GM21717 (cell line): ENCODE measurements around the gene BCL2.
A peak's percentile ranks its signal among the peaks of the same experiment; 100 is the strongest.

Experiments
- ATAC-seq: cut with Tn5 transposase; IDR thresholded peaks from one replicate; pipeline ENCODE4 v1.9.1; 2021; ENCODE audit warnings: mild to moderate bottlenecking, moderate library complexity; ENCODE audit not compliant: unreplicated experiment

The BCL2 gene

DNA sequence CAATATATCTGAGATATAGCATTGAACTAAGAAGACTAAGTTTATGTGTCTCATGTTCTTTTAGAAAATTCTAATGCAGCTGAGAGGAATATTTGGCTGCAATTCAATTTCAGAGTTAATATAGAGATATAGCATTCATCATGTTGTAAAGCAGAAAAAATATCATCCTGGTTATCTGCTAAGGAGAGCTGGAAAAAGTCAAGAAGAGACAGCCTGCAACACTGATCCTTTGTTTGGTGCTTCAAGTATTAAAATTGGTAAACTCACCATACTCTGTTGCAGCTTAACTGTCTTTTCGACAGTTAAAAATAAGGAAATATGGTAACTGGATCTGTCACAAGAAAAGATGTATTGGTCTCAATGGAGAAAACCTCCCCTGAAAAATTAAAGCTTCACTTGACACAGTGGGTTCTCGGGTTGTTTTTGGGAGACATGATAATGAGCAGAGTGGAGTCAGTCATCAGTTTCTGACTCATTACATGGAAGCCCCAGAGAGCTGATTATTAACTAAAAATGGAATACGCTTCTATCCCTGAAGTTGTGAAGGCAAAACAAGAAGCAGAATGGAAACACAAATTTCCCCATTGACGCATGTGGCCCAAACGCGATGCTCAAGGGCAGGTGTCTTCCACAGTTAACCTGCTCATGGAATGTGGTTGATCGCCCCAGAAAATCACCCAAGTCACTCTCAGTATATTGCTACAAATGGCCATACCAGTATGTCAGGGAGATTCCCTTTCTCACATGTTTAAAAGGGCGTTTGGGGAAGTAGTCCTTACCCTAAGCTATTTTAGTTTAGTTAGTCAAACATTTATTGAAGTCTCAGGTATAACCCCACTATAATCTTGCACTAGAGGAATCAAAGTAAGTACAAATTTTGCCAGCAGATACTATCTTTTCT is 8.2 kb downstream of the BCL2 start:
- ATAC-seq: peak; percentile 69

DNA sequence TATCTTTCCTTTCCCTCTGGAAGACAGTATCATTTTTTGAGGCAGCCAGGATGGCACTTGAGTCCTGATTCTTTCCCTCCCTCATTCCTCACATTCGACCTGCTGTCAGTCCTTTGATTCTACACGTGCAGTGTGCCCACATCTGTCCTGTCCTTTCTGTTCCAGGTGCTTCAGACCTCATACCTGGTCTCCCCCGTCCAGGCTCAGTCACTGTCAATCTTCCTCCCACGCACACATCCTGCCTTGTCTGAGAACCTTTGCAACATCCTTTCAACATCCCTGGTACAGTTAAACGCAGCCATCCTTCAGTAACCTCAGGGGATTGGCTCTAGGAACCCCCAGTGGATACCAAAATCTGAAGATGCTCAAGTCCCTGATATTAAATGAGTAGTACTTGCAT is 10.1 kb downstream of the BCL2 start:
- no peak for ATAC-seq

DNA sequence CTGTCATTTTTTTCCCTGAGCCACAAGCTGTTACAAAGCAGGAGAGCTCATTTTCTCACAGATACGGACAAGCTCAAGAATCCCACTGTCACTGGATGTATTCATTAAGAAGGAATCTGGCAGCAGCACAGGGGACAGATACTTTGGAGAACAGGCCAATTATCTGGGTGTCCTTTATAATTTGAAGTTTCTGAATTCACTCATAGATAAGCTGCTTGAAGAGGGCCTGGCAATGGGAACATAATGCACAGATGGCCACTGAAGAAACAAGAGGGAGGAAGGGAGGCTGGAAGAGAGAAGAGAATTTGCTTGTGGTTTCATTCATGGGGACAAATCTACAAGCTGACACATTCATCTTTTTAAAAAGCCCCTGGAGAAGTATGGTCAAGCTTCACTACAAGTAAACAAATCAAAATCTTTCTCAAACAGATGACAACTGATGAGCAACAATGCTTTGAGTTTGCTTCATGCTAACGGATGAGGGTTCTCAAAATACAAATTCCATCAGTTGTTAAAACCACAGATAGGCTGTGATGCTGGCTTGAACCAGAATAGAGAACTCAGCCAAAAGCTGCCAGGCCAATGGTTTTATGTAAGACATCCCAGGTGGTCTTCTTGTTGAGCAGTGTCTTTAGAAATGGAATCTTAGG is 11.9 kb downstream of the BCL2 start:
- no peak for ATAC-seq

DNA sequence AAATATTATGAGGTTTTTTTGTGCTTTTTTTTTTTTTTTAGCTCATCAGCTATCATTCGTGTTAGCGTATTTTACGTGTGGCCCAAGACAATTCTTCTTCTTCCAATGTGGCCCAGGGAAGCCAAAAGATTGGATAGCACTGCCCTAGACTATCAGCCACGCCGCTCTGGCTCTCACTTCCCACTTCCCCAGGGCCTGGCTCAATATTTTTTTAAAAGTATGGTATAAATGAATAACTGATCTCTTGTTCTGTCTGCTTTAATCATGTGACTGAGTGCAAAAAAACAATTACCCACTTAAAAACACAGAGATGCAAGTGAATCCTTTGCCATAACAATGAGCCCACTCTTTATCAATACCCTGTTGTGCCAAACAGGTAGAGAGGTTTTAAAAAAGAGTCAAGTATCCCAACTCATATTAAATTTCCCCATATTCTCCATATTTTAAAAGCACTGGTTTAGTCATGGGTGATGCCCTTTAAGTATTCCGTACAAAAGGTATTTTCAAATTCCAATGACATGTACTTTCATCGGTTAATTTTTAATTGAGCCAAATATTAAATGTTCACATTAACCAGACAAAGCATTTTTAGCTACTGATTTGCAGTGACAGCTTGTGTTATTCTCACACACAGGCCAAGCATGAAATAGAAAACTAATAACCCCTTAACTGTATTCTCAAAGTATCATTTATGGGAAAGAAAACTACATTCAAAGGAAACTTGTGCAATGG is 12.6 kb downstream of the BCL2 start:
- ATAC-seq: no peak

DNA sequence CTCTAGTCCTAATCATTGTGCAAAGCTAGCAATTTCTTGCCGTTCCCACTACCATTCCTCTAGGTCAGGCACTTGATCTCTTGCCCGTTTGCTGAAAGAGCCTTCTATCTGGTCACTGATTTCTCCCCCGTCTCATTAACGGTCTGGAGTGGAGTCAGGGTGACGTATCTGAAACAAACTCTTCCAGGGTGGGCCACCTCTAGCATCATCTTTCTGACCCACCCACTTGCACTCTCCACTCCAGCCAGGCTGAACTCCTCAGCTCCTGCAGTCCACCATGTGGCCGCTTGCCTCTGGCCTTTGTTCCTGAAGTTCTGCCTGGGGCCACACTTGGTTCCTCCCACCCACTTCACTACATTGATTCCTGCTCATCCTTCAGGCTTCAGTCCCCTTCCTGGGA is 13.3 kb downstream of the BCL2 start:
- ATAC-seq: no peak

DNA sequence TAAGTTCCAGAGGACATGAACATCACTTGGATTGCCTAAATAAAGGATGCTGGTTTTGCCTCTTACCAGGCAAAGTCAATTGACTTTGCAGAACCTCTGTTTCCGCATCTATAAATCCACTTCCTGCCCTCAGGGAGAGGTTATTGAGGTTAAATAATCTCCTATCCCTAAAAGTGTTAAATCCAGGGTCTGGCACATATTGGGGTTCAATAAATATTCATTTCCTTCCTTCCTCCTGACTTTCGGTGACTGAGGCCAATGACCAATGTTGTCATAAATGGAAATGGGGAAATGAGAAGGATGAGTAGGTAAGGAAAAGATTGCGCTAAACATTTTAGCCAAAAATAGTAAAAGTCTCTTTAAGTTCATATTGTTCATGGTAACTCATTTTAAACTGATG is 16.0 kb downstream of the BCL2 start:
- no peak for ATAC-seq

DNA sequence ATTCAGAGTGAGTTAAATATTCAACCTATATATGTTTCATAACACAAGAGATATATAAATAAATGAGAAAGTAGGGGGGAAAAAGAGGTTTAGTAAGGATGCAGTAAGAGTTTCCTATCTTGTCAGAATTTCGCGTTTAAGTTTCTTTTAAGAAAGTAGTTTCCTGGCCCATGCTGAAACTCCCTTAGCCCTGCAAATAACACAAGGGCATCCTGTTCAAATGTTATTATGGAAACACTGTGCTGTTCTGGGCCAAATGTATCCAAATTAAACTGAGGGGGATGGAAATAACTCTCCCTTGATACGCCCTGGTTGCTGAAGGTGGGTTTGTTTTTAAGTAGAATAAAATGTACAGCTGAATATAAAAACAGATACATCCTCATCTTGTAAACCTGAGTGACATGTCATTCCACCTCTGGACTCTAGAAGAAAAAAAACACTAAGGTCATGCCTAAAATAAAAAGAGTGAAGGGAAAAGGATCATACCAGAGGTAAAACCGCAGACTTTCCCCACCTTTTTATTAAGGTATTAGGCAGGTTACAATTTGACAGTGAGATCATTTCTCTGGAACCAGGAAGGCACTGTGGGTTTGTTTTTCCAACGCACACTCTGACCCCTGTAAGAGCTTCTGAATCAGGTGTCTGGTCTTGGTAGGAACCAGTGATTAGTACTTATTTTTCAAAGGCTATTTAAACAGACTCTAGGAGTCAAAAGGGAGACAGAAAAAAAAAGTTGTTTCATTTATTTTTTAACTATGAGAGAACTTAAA is 16.7 kb downstream of the BCL2 start:
- ATAC-seq: no peak

DNA sequence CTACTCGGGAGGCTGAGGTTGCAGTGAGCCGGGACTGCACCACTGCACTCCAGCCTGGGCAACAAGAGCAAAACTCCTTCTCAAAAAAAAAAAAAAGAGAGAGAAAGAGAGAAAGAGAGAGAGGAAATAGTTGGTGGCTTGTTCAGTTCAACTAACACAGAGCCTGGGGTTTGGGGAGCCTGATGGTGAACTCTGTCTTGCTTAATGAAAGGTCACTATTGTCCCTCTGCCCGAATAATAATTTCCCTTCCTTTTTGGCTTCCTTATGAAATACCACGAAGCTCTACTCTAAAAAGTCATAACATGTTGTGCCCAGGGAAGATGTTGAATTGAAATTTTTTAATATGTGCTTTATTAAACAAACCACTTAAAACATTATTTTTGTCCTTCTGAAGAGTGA is 17.3 kb downstream of the BCL2 start:
- ATAC-seq: no peak

DNA sequence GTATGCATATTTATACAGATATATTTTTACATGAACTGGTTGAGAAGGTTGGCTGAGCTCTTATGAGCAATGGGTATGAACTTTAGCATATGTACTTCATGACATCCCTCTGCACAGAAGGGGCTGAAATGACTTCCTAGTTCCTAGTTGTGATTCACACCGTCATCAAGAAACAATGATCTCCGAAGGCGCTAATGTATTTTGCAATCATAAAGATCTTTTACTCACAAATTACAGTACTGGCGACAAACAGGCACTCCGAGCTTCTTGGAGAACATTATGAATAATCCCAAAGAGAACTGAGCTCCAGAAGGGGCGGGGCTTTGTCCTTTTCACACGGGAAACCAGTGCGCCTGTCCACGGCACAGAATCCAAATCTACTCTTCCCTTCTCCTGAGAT is 18.1 kb downstream of the BCL2 start:
- no peak for ATAC-seq

DNA sequence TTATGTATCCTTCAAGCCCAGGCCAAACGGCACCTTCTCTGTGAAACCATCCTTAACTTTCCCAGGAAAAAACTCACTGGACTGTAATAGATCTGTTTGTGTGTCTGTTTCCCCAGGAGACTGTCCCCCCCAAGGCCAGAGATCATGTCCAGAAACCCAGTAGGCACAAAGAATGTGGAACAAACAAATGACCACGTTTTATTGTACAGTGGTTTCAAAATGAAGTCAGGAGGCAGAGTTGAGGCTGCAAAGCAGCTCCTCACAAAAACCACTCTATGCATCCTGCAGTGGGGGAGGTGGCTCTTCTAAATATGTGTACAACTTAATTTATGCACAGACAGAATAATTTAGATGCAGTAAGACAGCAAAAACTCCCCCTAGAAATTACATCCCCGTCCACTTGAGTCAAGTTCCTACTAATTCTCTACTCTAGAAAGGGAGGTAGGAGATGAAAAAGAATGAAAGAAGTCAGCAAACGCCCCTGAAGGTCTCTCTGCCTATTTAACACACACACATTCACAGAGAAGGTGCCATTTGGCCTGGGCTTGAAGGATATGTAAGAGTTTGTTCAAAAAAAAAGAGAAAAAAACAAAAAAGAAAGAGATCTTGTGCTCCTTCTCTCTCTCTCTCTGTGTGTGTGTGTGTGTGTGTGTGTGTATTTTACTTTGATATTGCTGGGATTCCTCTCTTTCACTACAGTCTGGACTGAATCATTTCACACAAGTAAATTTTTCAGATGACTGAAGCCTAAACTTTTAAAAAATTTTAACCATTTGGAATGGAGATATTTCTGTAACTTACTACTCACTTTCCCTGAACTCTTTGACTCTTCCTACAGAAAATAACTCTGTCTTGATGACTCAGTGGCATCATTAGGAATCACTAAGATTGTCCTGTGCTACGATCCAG is 19.5 kb downstream of the BCL2 start:
- peak; percentile 57 for ATAC-seq

DNA sequence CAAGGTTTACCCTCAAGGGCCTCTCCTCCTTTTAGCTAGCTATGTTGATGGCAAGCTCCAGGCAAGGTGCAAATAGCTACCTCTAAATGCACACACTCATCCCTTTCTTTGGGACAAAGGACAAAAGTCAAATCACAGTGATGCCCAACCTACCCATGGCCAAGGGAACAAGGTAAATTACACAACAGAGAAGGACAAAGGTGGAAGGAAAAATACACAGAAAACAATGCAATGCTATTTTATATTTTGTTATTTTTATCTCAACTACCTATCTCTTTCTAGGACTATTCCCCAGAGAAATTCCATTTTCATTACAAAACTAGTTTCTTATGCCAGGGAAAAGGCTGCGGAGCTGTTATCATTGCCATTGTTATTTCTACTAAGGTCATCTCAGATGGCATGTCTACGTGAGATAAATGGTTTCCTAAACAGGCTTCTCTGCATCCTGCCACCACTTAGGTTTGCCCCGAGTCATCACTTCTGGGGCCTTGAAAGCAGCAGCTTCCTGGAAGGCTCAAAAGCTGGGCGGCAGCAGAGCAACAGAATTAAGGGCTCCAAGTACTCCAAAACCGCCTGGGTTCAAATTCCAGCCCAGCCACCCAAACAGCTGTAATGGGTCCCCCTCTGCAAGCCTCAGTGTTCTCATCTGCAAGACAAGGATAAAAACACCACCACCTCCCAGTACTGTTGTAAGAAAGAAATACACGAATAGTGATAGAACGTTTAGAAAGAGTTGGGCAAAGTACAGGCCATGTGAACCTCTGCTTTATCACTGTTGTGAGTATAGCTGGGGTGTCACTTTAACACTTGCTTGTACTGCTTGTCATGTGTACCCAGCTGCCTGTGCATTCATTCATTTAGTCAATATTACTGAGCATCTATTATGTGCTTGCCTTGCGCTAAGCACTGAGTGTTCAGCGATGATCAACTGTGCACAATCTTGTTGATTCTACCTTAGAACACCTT is 20.9 kb downstream of the BCL2 start:
- ATAC-seq: no peak

DNA sequence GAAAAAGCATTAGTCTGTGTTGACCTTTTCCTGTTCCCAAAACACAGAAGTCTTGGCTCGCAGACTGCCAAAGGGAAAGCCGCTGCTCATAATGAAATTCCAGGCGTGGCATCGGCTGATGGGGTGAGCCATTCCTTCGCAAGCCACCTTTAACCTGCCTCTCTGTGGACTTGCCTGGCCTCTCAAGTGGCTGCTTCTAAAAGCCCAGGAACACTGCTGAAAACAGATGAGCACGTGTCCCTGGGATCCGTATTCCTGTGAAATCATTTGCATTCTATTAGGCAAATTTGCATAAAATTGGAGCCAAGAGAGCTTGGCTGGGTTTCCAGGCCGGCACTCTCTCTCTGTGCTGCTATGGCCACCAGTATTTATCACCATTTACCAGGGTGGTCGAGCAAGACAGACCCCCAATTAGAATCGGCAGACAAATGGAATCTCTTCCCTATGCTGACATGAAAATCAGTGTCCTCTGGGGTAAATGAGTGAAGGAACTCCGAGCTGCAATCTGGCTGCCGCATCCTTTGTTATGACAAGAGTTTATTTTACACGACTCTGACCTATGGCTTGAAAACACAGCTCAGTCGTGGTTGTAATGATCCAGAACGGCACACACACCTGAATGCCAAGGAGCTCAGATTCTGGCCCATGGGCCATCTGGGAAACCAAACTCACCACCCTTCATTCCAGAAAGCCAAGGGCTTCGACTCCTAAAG is 21.7 kb downstream of the BCL2 start:
- ATAC-seq: no peak

DNA sequence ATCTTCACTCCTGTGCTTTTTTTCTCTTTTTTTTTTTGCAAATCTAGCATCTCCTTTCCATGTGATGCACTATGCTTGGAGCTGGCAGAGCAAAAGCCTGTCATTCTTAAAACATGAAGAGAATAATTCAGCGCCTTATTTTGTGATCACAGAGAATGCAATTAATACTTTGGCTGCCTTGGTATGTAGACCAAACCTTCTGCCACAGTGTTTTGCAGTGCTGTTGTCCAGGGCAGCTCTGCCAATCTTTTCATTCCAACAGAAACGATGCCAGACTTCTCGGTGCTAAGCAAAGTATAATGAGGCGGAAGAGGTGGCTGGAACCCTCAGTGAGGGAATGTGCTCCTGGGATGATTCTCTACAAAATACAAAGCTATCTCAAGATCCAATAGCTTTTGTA is 25.6 kb downstream of the BCL2 start:
- no peak for ATAC-seq

DNA sequence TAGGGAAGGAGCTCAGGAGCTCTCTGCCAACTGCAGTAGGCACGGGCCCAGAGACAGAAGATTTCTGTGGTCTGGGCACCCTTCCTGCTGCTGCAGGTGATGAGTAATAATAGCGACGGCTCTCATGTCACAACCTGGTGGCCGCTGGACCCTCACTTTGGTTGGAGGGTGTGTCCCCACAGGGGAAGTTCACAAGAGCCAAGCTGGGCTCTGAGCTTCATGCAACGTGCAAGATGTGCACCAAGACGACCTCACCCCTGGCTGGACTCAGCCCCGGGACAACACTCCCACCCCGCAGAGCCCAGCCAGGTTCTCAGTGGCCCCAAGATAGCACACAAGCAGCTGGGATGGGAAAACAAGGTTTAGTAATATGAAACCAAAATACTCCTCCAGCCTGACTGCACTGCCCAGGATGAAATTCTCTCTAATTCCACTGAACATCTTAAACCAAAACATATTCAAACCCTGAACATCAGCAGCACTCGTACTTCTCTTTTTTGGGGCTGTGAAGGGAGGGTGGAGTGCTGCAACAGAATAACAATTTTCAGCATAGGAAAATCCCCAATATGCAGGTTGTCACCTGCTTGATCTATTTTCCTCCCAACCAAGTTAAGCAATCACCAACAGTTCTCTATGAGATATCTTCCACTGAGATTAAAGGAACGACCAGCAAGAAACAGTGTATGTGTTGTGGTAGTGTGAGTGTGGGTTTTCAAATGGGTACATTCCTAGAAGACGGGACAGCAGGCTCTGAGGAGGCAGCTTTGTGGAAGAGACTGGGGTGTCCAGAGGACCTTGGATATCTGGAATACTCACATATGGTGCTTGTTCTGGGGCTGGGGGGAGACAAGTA is 26.5 kb downstream of the BCL2 start:
- peak; percentile 57 for ATAC-seq

DNA sequence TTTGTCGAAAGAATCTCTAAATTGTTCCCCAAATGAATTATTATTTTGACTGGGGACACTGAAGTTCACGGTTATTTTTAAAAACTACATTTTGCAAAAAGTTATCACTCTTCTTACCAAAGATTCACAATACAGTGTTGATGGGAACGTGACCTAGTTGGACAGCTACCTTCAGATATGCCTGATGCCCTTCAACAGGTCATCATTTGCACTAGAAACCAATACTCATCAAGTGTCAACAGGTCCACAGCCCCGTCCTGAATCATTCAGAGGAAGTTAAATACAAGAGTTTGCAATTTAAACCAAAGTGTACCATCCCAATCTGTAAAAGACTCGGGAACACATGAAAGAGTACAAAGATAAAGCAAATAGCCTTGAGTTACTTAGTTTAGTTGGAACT is 28.3 kb downstream of the BCL2 start:
- ATAC-seq: no peak

DNA sequence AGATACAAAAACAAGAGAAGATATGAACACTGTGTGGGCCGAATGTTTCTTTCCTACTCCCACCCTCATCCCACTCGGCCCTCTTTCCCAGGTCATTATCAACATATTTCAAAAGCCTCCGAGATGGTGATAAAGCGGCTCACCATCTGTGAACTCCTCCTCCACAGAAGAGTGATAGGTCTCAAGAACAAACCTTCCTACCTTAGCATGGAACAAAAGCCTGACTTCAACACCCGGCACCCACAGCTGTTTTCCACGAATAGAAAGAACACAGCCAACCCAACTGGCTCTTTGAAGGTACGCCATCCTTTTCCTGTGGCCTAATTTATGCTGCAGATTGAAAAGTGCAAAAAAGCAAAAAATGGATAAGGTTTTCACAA is 28.8 kb downstream of the BCL2 start:
- ATAC-seq: no peak

DNA sequence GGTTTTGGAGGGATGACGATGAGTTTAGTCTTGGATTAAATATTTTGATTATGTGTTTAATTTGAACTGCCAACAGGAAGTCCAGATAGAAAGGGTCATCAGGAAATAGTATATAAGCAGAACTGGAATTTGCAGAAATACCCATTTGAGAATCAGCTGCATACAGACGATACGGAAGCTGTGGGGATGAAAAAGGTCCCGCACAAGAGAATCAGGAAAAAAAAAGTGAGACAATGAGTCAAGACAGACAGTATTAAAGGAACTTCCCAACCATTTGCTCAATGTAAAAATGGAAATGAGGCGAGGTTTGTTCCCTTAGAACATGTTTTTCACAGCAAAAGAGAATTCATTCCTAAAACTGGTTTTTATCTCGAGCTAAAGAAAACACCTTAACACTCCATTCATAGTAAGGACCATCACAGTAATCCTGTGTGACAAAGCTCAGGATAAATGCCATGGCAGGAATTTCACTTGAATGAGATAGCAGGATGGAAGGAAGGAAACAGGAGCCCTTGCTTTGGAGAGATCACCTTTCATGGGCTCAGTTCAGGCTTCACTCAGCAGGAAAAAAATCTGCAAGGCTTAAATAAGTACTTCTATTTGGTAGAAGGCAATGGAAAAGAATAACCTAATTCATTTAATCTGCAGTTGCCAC is 29.3 kb downstream of the BCL2 start:
- no peak for ATAC-seq
